MCF 10A (cell line): ENCODE results near the gene RPRD1A. TPM values are rescaled to one million over a fixed set of nuclear protein-coding genes. Genes with fewer than 3 reads are reported as not detected.

Source experiments
- BruUV-seq: library from RNA; stranded (reverse); fragments of 400-500 nt; replicated peaks from 2 replicates; lab custom pipeline; 2021; lab: Mats Ljungman, UMichigan
- CTCF ChIA-PET: fragments of 300-600 bp; sonication (Branson Sonifier 250); formaldehyde crosslinking; extraction: SDS; loops from one replicate; lab custom pipeline; 2021; ENCODE audit warnings: antibody characterized with exemption, inconsistent platforms; lab: Yijun Ruan, JAX
- POLR2A ChIA-PET: fragments of 300-600, 350-650 bp; sonication (Branson Sonifier 250); formaldehyde crosslinking; extraction: SDS; loops from one replicate; lab custom pipeline; 2020; ENCODE audit warnings: antibody characterized with exemption, inconsistent platforms; lab: Yijun Ruan, JAX
- DNase-seq: peaks from one replicate; pipeline ENCODE4 v3.0.0-alpha.2; 2018; ENCODE audit not compliant: unreplicated experiment
- H3K27ac Mint-ChIP-seq: one replicate; pipeline ENCODE4 v1.8.0; 2022; ENCODE audit warnings: mild to moderate bottlenecking, low read depth, mixed read lengths; ENCODE audit not compliant: unreplicated experiment
- H3K27me3 Mint-ChIP-seq: one replicate; pipeline ENCODE4 v1.8.0; 2022; ENCODE audit warnings: mixed read lengths; ENCODE audit not compliant: insufficient read depth, unreplicated experiment
- H3K36me3 Mint-ChIP-seq: one replicate; pipeline ENCODE4 v1.8.0; 2022; ENCODE audit warnings: mild to moderate bottlenecking, moderate library complexity, mixed read lengths; ENCODE audit not compliant: insufficient read depth, unreplicated experiment
- H3K4me1 Mint-ChIP-seq: one replicate; pipeline ENCODE4 v1.8.0; 2022; ENCODE audit warnings: mixed read lengths; ENCODE audit not compliant: insufficient read depth, unreplicated experiment
- H3K4me3 Mint-ChIP-seq: one replicate; pipeline ENCODE4 v1.8.0; 2022; ENCODE audit warnings: mild to moderate bottlenecking, moderate library complexity, mixed read lengths; ENCODE audit not compliant: unreplicated experiment
- H3K9me3 Mint-ChIP-seq: one replicate; pipeline ENCODE4 v1.8.0; 2022; ENCODE audit warnings: mixed read lengths; ENCODE audit not compliant: unreplicated experiment
- intact Hi-C: fragments of 100-400 bp; cut with micrococcal nuclease; formaldehyde crosslinking; loops from 2 replicates; pipeline ENCODE4 v1.14.1; 2022
- total RNA-seq: library from RNA; stranded (reverse); gene quantifications from 2 replicates; pipeline ENCODE4 v1.2.3, GENCODE V29; 2022
- TF ChIP-seq, protein P1 (sequence below): fragments of 200-600 bp; IDR thresholded peaks from one replicate; pipeline ENCODE4 v1.8.0; 2022; ENCODE audit warnings: antibody characterized with exemption, mild to moderate bottlenecking; ENCODE audit not compliant: unreplicated experiment

RPRD1A gene
- total RNA-seq, 1 experiment from 2014 or later, result 89.1 TPM

DNA sequence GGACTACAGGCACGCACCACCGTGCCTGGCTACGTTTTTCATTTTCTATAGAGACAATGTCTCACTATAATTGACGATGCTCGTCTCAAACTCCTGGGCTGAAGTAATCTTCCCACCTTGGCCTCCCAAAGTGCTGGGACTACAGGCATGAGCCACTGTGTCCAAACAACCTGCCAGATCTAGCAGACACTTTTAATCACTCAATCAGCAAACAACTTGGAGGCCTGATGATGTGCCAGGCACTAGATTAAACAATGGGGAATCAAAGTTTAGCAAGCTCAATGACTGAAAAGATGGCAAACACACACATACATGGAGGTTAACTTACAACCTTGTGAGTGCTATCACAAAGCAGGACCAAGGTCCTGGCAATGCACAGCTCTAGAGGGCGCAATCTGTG lies 124.7 kb downstream of the RPRD1A start:
- intact Hi-C loops, result no loop called here
- ChIA-PET CTCF (interaction anchor here (1.4 to 3.2 kb wide), 2 partner anchors 8 to 112 kb away, joined by 3 to 25 read pairs; no protein-coding TSS in a partner anchor), POLR2A (no interaction called here)
- TF ChIP-seq, protein P1, sequence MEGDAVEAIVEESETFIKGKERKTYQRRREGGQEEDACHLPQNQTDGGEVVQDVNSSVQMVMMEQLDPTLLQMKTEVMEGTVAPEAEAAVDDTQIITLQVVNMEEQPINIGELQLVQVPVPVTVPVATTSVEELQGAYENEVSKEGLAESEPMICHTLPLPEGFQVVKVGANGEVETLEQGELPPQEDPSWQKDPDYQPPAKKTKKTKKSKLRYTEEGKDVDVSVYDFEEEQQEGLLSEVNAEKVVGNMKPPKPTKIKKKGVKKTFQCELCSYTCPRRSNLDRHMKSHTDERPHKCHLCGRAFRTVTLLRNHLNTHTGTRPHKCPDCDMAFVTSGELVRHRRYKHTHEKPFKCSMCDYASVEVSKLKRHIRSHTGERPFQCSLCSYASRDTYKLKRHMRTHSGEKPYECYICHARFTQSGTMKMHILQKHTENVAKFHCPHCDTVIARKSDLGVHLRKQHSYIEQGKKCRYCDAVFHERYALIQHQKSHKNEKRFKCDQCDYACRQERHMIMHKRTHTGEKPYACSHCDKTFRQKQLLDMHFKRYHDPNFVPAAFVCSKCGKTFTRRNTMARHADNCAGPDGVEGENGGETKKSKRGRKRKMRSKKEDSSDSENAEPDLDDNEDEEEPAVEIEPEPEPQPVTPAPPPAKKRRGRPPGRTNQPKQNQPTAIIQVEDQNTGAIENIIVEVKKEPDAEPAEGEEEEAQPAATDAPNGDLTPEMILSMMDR, result no peak
- Mint-ChIP-seq H3K4me3 (no peak overlapping the region), H3K27me3 (no peaks in the 10 kb centered on the region), H3K9me3 (no peaks in the 10 kb centered on the region), H3K36me3 (no peaks in the 10 kb centered on the region), H3K4me1 (peaks cover 10% of the 10 kb centered on the region), H3K27ac (no peak overlapping the region)
- DNase-seq, result no peak
- no TSS peak for BruUV-seq

DNA sequence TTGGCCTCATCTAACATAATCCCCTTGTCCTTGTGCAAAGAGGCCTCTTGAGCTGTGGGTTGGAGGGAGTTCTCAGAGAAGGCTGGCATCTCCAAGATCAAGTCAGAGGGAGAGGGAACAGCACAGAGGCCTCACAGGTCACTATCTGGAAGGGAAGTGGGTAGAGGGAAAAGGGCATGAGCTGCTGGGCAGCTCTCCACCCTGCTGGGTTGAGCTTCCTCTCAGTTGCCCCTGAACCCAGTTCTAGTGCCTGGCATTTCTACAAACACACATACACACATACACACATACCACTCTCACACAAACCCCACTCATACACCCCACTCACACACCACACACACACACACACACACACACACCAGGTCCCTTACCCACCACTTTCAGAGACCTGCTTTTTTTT lies 125.2 kb downstream of the RPRD1A start:
- no TSS peak for BruUV-seq
- H3K36me3 Mint-ChIP-seq, result no peaks in the 10 kb centered on the region
- TF ChIP-seq, protein P1, result no peak
- H3K4me1 Mint-ChIP-seq, result peaks cover 13% of the 10 kb centered on the region
- no peaks in the 10 kb centered on the region for H3K9me3 Mint-ChIP-seq
- H3K27me3 Mint-ChIP-seq, result no peaks in the 10 kb centered on the region
- POLR2A ChIA-PET, result interaction anchor here (1.3 kb wide), 1 partner anchor 12 kb away, joined by 4 read pairs; no protein-coding TSS in a partner anchor
- CTCF ChIA-PET, result interaction anchor here (0.7 to 3.2 kb wide), 4 partner anchors 9 to 511 kb away, joined by 3 to 25 read pairs (median 6); no protein-coding TSS in a partner anchor
- no peak overlapping the region for H3K4me3 Mint-ChIP-seq
- intact Hi-C loops, result no loop called here
- no peak overlapping the region for H3K27ac Mint-ChIP-seq
- no peak for DNase-seq

DNA sequence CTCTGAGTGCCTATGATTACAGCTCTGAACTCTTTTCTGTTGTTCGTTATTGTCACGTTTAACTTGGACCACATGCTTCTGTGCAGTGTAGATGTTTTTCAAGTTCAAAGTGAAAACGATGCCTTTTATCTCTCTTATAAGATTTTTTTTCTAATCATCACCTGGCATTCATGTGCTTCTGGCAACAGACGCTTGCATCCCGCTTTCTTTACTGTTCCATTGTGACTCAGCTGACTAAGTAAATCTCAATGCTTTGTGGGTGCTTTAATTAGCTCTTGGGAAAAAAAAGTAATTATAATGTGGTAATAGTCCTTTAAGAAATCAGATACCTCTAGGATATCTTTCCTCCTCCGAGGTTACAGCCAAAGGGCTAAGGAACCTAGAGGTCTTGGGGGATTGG lies 126.1 kb downstream of the RPRD1A start:
- CTCF ChIA-PET, result interaction anchor here (1.4 to 3.2 kb wide), 3 partner anchors 10 to 185 kb away, joined by 3 to 25 read pairs (median 6); no protein-coding TSS in a partner anchor
- TF ChIP-seq, protein P1, result no peak
- H3K4me1 Mint-ChIP-seq, result peaks cover 17% of the 10 kb centered on the region

More for the DNA sequence above, 126.1 kb downstream of the RPRD1A start:
- intact Hi-C loops, result no loop called here
- no peak for DNase-seq
- no TSS peak for BruUV-seq
- Mint-ChIP-seq H3K9me3 (no peaks in the 10 kb centered on the region), H3K4me3 (no peak overlapping the region), H3K27me3 (no peaks in the 10 kb centered on the region), H3K27ac (no peak overlapping the region), H3K36me3 (no peaks in the 10 kb centered on the region)
- POLR2A ChIA-PET, result interaction anchor here (1.3 kb wide), 1 partner anchor 13 kb away, joined by 4 read pairs; no protein-coding TSS in a partner anchor

Other genes with a start within 250 kb of the RPRD1A start
- 49.7 and 53.5 TPM in 2 replicates for gene SLC39A6, start 61.8 kb upstream of the RPRD1A start, total RNA-seq
- 100 and 105 TPM in 2 replicates for gene ELP2, start 62.3 kb upstream of the RPRD1A start, total RNA-seq
- gene MOCOS, start 119.9 kb upstream of the RPRD1A start, total RNA-seq, result 69.1 and 81.1 TPM in 2 replicates
- 5.0 and 5.3 TPM in 2 replicates for gene FHOD3, start 230.2 kb upstream of the RPRD1A start, total RNA-seq